H1 (cell line): ENCODE measurements around the gene CFAP54. TPM values are rescaled to one million over a fixed set of nuclear protein-coding genes. Genes with fewer than 3 reads are reported as not detected.

ENCODE experiments used
- CTCF ChIA-PET: fragments of 300-600 bp; sonication (Branson Sonifier 250); formaldehyde crosslinking; loops from one replicate; lab custom pipeline; 2021; ENCODE audit not compliant: partially characterized antibody; lab: Charles Lee
- POLR2A ChIA-PET: fragments of 300-600 bp; sonication (Branson Sonifier 250); formaldehyde crosslinking; loops from one replicate; lab custom pipeline; 2021; ENCODE audit warnings: inconsistent platforms; ENCODE audit not compliant: partially characterized antibody; lab: Charles Lee
- DNase-seq, 2 experiments: peaks; one replicate each; pipeline versions ENCODE4 v3.0.0 to v3.0.0-alpha.2; 2010 to 2022; ENCODE audit warnings: low spot score in 2 of 2, low read depth in 1 of 2, mixed read lengths in 1 of 2
- FAIRE-seq: peaks from 2 replicates; lab custom pipeline; 2011; peaks lifted over from hg19 to GRCh38; lab: Jason Lieb, UNC
- H2AFZ ChIP-seq: 2 replicates; pipeline ENCODE4 v1.8.1; 2012; ENCODE audit warnings: low read length, inconsistent platforms
- H2AK5ac ChIP-seq: 2 replicates; pipeline ENCODE4 v1.6.1; 2013; ENCODE audit warnings: low read depth, low read length
- H2BK120ac ChIP-seq: replicated peaks from 2 replicates; pipeline ENCODE3; 2013; ENCODE audit warnings: low read depth, low read length, inconsistent platforms
- H2BK12ac ChIP-seq: 2 replicates; pipeline ENCODE4 v1.6.1; 2013; ENCODE audit warnings: low read depth, low read length
- H2BK15ac ChIP-seq: 2 replicates; pipeline ENCODE4 v1.6.1; 2013; ENCODE audit warnings: low read length
- H2BK20ac ChIP-seq: 2 replicates; pipeline ENCODE4 v1.6.1; 2013; ENCODE audit warnings: low read length
- H2BK5ac ChIP-seq: 2 replicates; pipeline ENCODE4 v1.6.1; 2013; ENCODE audit warnings: low read depth, low read length
- H3K14ac ChIP-seq: 2 replicates; pipeline ENCODE4 v1.6.1; 2013; ENCODE audit warnings: inconsistent platforms; ENCODE audit not compliant: insufficient read length
- H3K18ac ChIP-seq: 2 replicates; pipeline ENCODE4 v1.6.1; 2013; ENCODE audit warnings: low read length; ENCODE audit errors: extremely low read depth
- H3K23ac ChIP-seq: 2 replicates; pipeline ENCODE4 v1.6.1; 2013; ENCODE audit warnings: inconsistent platforms; ENCODE audit not compliant: insufficient read length
- H3K23me2 ChIP-seq: 2 replicates; pipeline ENCODE4 v1.6.1; 2013; ENCODE audit warnings: low read depth, low read length
- H3K27ac ChIP-seq: 2 replicates; pipeline ENCODE4 v1.6.1; 2011; ENCODE audit warnings: low read depth, low read length, inconsistent platforms
- H3K27me3 ChIP-seq, 4 experiments: replicated peaks in 1 of 4; 1 replicate in 1 of 4; 2 replicates in 3 of 4; pipeline versions ENCODE4 v1.6.1 to v1.8.1; 2011 to 2013; ENCODE audit warnings: low read length in 3 of 4, mild to moderate bottlenecking in 3 of 4, inconsistent platforms in 2 of 4, mixed read lengths in 2 of 4, moderate library complexity in 1 of 4; ENCODE audit not compliant: control insufficient read depth in 3 of 4, insufficient read depth in 3 of 4; ENCODE audit errors: extremely low read depth in 1 of 4
- H3K36me3 ChIP-seq, 4 experiments: 2 replicates each; pipeline versions ENCODE4 v1.6.1 to v1.8.1; 2011 to 2013; ENCODE audit warnings: mild to moderate bottlenecking in 4 of 4, low read length in 3 of 4, moderate library complexity in 2 of 4, control low read depth in 1 of 4, inconsistent platforms in 1 of 4; ENCODE audit not compliant: insufficient read depth in 4 of 4, control insufficient read depth in 2 of 4
- H3K4ac ChIP-seq: replicated peaks from 2 replicates; pipeline ENCODE3; 2013; ENCODE audit warnings: low read length, low read depth, mixed read lengths, inconsistent platforms; ENCODE audit not compliant: insufficient read length
- H3K4me1 ChIP-seq, 4 experiments: replicated peaks in 1 of 4; 1 replicate in 1 of 4; 2 replicates in 3 of 4; pipeline versions ENCODE4 v1.6.1 to v1.8.1; 2011 to 2013; ENCODE audit warnings: low read length in 3 of 4, inconsistent platforms in 2 of 4, mixed read lengths in 1 of 4; ENCODE audit not compliant: insufficient read depth in 4 of 4, control insufficient read depth in 3 of 4
- H3K4me2 ChIP-seq, 2 experiments: 2 replicates each; pipeline versions ENCODE4 v1.6.1 to v1.8.1; 2011 to 2013; ENCODE audit warnings: low read depth in 2 of 2, low read length in 2 of 2, control low read depth in 1 of 2, inconsistent platforms in 1 of 2, mild to moderate bottlenecking in 1 of 2; ENCODE audit not compliant: insufficient read depth in 1 of 2
- H3K4me3 ChIP-seq, 4 experiments: fragments of 200-600, 300-600 bp in 1 of 4; sonication (generic), shearing (Covaris generic), sonication (Bioruptor Twin) in 1 of 4; 2 replicates each; pipeline versions ENCODE4 v1.5.1 to v1.8.1; 2011 to 2016; ENCODE audit warnings: low read length in 4 of 4, low read depth in 3 of 4, control low read depth in 2 of 4, inconsistent platforms in 2 of 4, mild to moderate bottlenecking in 2 of 4, mixed read lengths in 1 of 4, moderate library complexity in 1 of 4; ENCODE audit not compliant: insufficient read depth in 2 of 4; ENCODE audit errors: extremely low read depth in 1 of 4
- H3K56ac ChIP-seq: replicated peaks from 2 replicates; pipeline ENCODE3; 2013; ENCODE audit warnings: low read depth, mild to moderate bottlenecking, mixed read lengths, low read length, inconsistent platforms; ENCODE audit not compliant: insufficient read length
- H3K79me1 ChIP-seq: 2 replicates; pipeline ENCODE4 v1.6.1; 2013; ENCODE audit warnings: low read depth, low read length, control low read depth
- H3K79me2 ChIP-seq, 2 experiments: 2 replicates each; pipeline versions ENCODE4 v1.6.1 to v1.8.1; 2012 to 2013; ENCODE audit warnings: low read length in 2 of 2, mild to moderate bottlenecking in 2 of 2, inconsistent platforms in 1 of 2; ENCODE audit not compliant: insufficient read depth in 2 of 2, control insufficient read depth in 1 of 2
- H3K9ac ChIP-seq, 4 experiments: replicated peaks in 1 of 4; 1 replicate in 1 of 4; 2 replicates in 3 of 4; pipeline versions ENCODE4 v1.6.1 to v1.8.1; 2011 to 2013; ENCODE audit warnings: low read depth in 3 of 4, low read length in 3 of 4, control low read depth in 2 of 4, mild to moderate bottlenecking in 2 of 4, moderate library complexity in 2 of 4, inconsistent platforms in 1 of 4; ENCODE audit errors: extremely low read depth in 1 of 4
- H3K9me3 ChIP-seq, 2 experiments: 2 replicates each; pipeline versions ENCODE4 v1.6.1 to v1.8.1; 2012 to 2013; ENCODE audit warnings: mild to moderate bottlenecking in 2 of 2, moderate library complexity in 2 of 2, control low read depth in 1 of 2, inconsistent platforms in 1 of 2, low read depth in 1 of 2, low read length in 1 of 2, mixed read lengths in 1 of 2; ENCODE audit not compliant: insufficient read depth in 2 of 2
- H4K20me1 ChIP-seq, 2 experiments: replicated peaks in 1 of 2; 2 replicates each; pipeline versions ENCODE3 to v1.8.1; 2011 to 2013; ENCODE audit warnings: inconsistent platforms in 2 of 2, low read length in 2 of 2, mild to moderate bottlenecking in 1 of 2; ENCODE audit not compliant: insufficient read depth in 2 of 2, control insufficient read depth in 1 of 2
- H4K5ac ChIP-seq: 2 replicates; pipeline ENCODE4 v1.6.1; 2013; ENCODE audit warnings: low read length, low read depth, mixed read lengths, inconsistent platforms; ENCODE audit not compliant: insufficient read length
- H4K8ac ChIP-seq: 2 replicates; pipeline ENCODE4 v1.8.0; 2013; ENCODE audit warnings: mild to moderate bottlenecking, moderate library complexity, low read length, inconsistent platforms; ENCODE audit not compliant: insufficient read depth; ENCODE audit errors: extremely low read depth
- H4K91ac ChIP-seq: replicated peaks from 2 replicates; pipeline ENCODE3; 2013; ENCODE audit warnings: low read length, mixed read lengths, inconsistent platforms; ENCODE audit not compliant: insufficient read length
- POLR2AphosphoS5 ChIP-seq: IDR thresholded peaks from 2 replicates; pipeline ENCODE4 v1.6.1; 2011; ENCODE audit warnings: low read depth, low read length
- RAD21 ChIP-seq, 2 experiments: IDR thresholded peaks in 1 of 2; conservative IDR thresholded peaks in 1 of 2; 2 replicates each; pipeline ENCODE4 v1.6.1; 2011; ENCODE audit warnings: low read depth in 2 of 2, low read length in 2 of 2, improper control_type of control experiment in 1 of 2, inconsistent platforms in 1 of 2, mild to moderate bottlenecking in 1 of 2, moderate library complexity in 1 of 2
- TAF1 ChIP-seq: IDR thresholded peaks from 2 replicates; pipeline ENCODE4 v1.6.1; 2011; ENCODE audit warnings: mild to moderate bottlenecking, low read depth, low read length
- WGBS, 2 experiments: shearing (Covaris generic) in 1 of 2; methylation state at CpG; one replicate each; pipeline versions ENCODE4 v1.1.6 to v1.1.7; 2013 to 2015; ENCODE audit warnings: low lambda C conversion rate in 2 of 2, mixed read lengths in 2 of 2, inconsistent platforms in 1 of 2, low coverage in 1 of 2, missing lambda C conversion rate in 1 of 2; ENCODE audit not compliant: insufficient replicate concordance in 2 of 2, insufficient coverage in 1 of 2, insufficient read length in 1 of 2; ENCODE audit errors: extremely low coverage in 1 of 2, missing lambda C conversion rate in 1 of 2; 5-methylcytosine and 5-hydroxymethylcytosine counted together
- polyA plus RNA-seq, 7 experiments: library from polyadenylated mRNA; depleted of rRNA in 3 of 7; stranded (reverse) in 5 of 7; unstranded in 2 of 7; fragments of >200 nt in 5 of 7; fragments of 200-250 nt in 2 of 7; gene quantifications; 1 replicate in 5 of 7; 2 replicates in 1 of 7; 4 replicates in 1 of 7; pipeline versions ENCODE4 v1.2.1 to v1.2.3, GENCODE V29; 2011 to 2013; ENCODE audit warnings: missing spikeins in 2 of 7, mixed read lengths in 2 of 7
- total RNA-seq: library from RNA; stranded (reverse); fragmentation: NEBNext Ultra II Directional; extraction: Animal tissue kit (Norgen Biotek cat#: 25700); gene quantifications from 2 replicates; pipeline ENCODE4 v1.2.1, GENCODE V29; 2021

CFAP54 gene
- total and polyA plus RNA-seq, 2 of the 8 experiments (the other 6 are each of a cell fraction or from before 2014, with no cell fraction given) = 0.17 to 0.33 TPM

GRCh38 chr12:96462571-96463280 is 26.7 kb upstream of the CFAP54 start:
- Histone ChIP-seq H3K36me3 (no peaks in the 10 kb centered on the region), H2BK120ac (no peak overlapping the region), H2BK20ac (no peak overlapping the region), H3K27me3 (peaks cover 0 to 1% (median 0%) of the 10 kb centered on the region in 4 experiments; a peak in 1 of 7 replicates), H4K5ac (no peak overlapping the region), H3K9ac (no peak overlapping the region), H2BK5ac (no peak overlapping the region), H3K14ac (no peak overlapping the region), H3K27ac (no peak overlapping the region), H3K79me2 (no peaks in the 10 kb centered on the region), H3K23ac (no peak overlapping the region), H2AFZ (no peak overlapping the region), H3K4me1 (no peaks in the 10 kb centered on the region), H3K23me2 (no peaks in the 10 kb centered on the region), H3K56ac (no peak overlapping the region), H3K9me3 (no peaks in the 10 kb centered on the region), H4K8ac (no peak overlapping the region), H2BK15ac (no peak overlapping the region), H4K20me1 (no peaks in the 10 kb centered on the region), H3K18ac (no peak overlapping the region), H3K79me1 (no peaks in the 10 kb centered on the region), H2AK5ac (no peak overlapping the region), H3K4me3 (no peak overlapping the region), H4K91ac (no peak overlapping the region), H3K4ac (no peak overlapping the region), H2BK12ac (no peak overlapping the region), H3K4me2 (no peak overlapping the region)
- POLR2A ChIA-PET = interaction anchor here (1.5 kb wide), 1 partner anchor 13 kb away, joined by 4 read pairs; no protein-coding TSS in a partner anchor
- no peak for DNase-seq
- CTCF ChIA-PET = interaction anchor here (0.6 to 1.3 kb wide), 5 partner anchors 12 to 54 kb away, joined by 3 to 5 read pairs (median 3); no protein-coding TSS in a partner anchor
- no peak for FAIRE-seq
- TF ChIP-seq TAF1 = no peak
- no peak for TF ChIP-seq POLR2AphosphoS5
- peak in 1 of 2 experiments; percentile 26; a peak in 1 of 4 replicates for TF ChIP-seq RAD21 (IDR thresholded peaks at IDR 0.05 in 1 of 2, conservative IDR thresholded peaks at IDR 0.05 in 1 of 2; ENCODE audit: low read depth in 2 of 2, low read length in 2 of 2)
- 91% methylated on average over 7 of the region's 7 CpGs; no CpG with 5 or more reads in 1 of the 2 experiments for WGBS, 2 experiments
